ENCODE results near the gene GPR84. TPM values are rescaled to one million over a fixed set of nuclear protein-coding genes. Genes with fewer than 3 reads are reported as not detected.

The GPR84 gene
- not detected in 2 replicates for total RNA-seq (2016; rRNA removed; fragmentation: Illumina TruSeq; extraction: Trizol)
- total RNA-seq (2016; cell fraction: cytosol; rRNA removed; fragmentation: Illumina TruSeq; extraction: Trizol; ENCODE audit: low read depth): not detected in 2 replicates
- total RNA-seq (2016; cell fraction: insoluble cytoplasmic fraction; rRNA removed; fragmentation: Illumina TruSeq; extraction: Trizol): not detected in 2 replicates
- total RNA-seq (2016; cell fraction: membrane; rRNA removed; fragmentation: Illumina TruSeq; extraction: Trizol): not detected in 2 replicates
- total RNA-seq (2016; cell fraction: nucleus; rRNA removed; fragmentation: Illumina TruSeq; extraction: Trizol): not detected in 2 replicates
- polyA plus RNA-seq (2011; rRNA removed): not detected in 2 replicates
- not detected in 2 replicates for polyA plus RNA-seq (2011; cell fraction: cytosol; rRNA removed)
- not detected in 2 replicates for polyA plus RNA-seq (2011; cell fraction: nucleus; rRNA removed)
- polyA plus RNA-seq (2012): not detected in 2 replicates
- not detected in 2 replicates for polyA plus RNA-seq (2016; cell fraction: cytosol; fragmentation: Illumina TruSeq; extraction: Trizol; ENCODE audit: low read depth)
- not detected in 2 replicates for polyA plus RNA-seq (2016; cell fraction: insoluble cytoplasmic fraction; fragmentation: Illumina TruSeq; extraction: Trizol; ENCODE audit: low read depth)
- not detected in 2 replicates for polyA plus RNA-seq (2016; cell fraction: membrane; fragmentation: Illumina TruSeq; extraction: Trizol; ENCODE audit: low read depth)
- polyA plus RNA-seq (2016; cell fraction: nucleus; fragmentation: Illumina TruSeq; extraction: Trizol; ENCODE audit: insufficient read depth, low read depth): not detected in 2 replicates
- not detected in 2 replicates for polyA minus RNA-seq (2011; rRNA and poly(A)+ RNA removed; ENCODE audit: low replicate concordance)
- not detected in 2 replicates for polyA minus RNA-seq (2011; cell fraction: cytosol; rRNA and poly(A)+ RNA removed)
- polyA minus RNA-seq (2011; cell fraction: nucleus; rRNA and poly(A)+ RNA removed): not detected in 2 replicates
- not detected for Bru-seq, nascent RNA
- BruChase-seq, experiment 1, labeled RNA remaining after a 6-hour chase: not detected
- not detected for BruChase-seq, experiment 2, labeled RNA remaining after a 2-hour chase
- long read RNA-seq, experiment 1: 0 reads
- long read RNA-seq, experiment 2: 0 reads

GRCh38 chr12:54364413-54364812 lies at the start of gene GPR84:
TSS of gene GPR84 (minus strand) at chr12:54364486. CDS start at chr12:54363851, 635 bp downstream.
- CTCF ChIA-PET (ENCODE audit: low intra/inter-chr PET ratio, low total read pairs): no interaction called here
- POLR2A ChIA-PET: no interaction called here
- FAIRE-seq: no peak
- H3K4me1 ChIP-seq (ENCODE audit: insufficient read depth, low read length): peaks cover 30% of the 10 kb centered on the region
- no peaks in the 10 kb centered on the region for H3K36me3 ChIP-seq (replicated peaks in 1 of 2; ENCODE audit: control insufficient read depth in 1 of 2, insufficient read depth in 2 of 2, low read length in 2 of 2)
- H2AFZ ChIP-seq (ENCODE audit: low read length): no peak within 1 kb of the TSS
- no peak within 1 kb of the TSS for H3K4me2 ChIP-seq (ENCODE audit: low read depth, low read length)
- no peaks in the 10 kb centered on the region for H3K79me2 ChIP-seq (ENCODE audit: insufficient read depth, low read length)
- H3K9me3 ChIP-seq (ENCODE audit: low read length): no peaks in the 10 kb centered on the region
- no peak within 1 kb of the TSS for H3K9ac ChIP-seq (ENCODE audit: insufficient read depth, low read depth, low read length)
- no peaks in the 10 kb centered on the region for H4K20me1 ChIP-seq (ENCODE audit: insufficient read depth, low read length)
- TF ChIP-seq ZNF350 (CRISPR knock-in tag; IDR thresholded peaks at IDR 0.05; ENCODE audit: borderline replicate concordance, low read depth) (no peak), PITX1 (CRISPR knock-in tag; IDR thresholded peaks at IDR 0.05) (no peak), FOSL2 (CRISPR knock-in tag; IDR thresholded peaks at IDR 0.05) (no peak), PLRG1 (conservative IDR thresholded peaks at IDR 0.05) (no peak)
- TF ChIP-seq, protein P1, sequence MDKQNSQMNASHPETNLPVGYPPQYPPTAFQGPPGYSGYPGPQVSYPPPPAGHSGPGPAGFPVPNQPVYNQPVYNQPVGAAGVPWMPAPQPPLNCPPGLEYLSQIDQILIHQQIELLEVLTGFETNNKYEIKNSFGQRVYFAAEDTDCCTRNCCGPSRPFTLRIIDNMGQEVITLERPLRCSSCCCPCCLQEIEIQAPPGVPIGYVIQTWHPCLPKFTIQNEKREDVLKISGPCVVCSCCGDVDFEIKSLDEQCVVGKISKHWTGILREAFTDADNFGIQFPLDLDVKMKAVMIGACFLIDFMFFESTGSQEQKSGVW (CRISPR knock-in tag; IDR thresholded peaks at IDR 0.05; ENCODE audit: borderline replicate concordance): no peak
- 3% methylated on average over 4 of the region's 4 CpGs for WGBS (ENCODE audit: low lambda C conversion rate)
- no peak for ATAC-seq
- no peak within 1 kb of the TSS for H3K4me3 ChIP-seq (replicated peaks in 1 of 3; ENCODE audit: insufficient read depth in 1 of 3, low read depth in 2 of 3, low read length in 3 of 3)
- intact Hi-C loops (cut with micrococcal nuclease; ENCODE audit: unreplicated experiment): loop anchor here (10.0 kb wide), 1 partner anchor 360 kb away; the partner anchor contains the start of genes HOXC8 and HOXC9
- no peak for DNase-seq (ENCODE audit: low spot score)
- in situ Hi-C loops (cut with HindIII; ENCODE audit: extremely low pct_ligation_motif_present, low pct_unique_long_range_greater_than_20kb): loop anchor here (5.0 to 10.0 kb wide), 3 partner anchors 67 to 350 kb away; no protein-coding TSS in a partner anchor
- BruUV-seq (replicated peaks): no TSS peak
- H3K27ac ChIP-seq (ENCODE audit: extremely low read length, insufficient read depth, low read length): no peak within 1 kb of the TSS
- peaks cover 1 to 12% of the 10 kb centered on the region in 2 experiments; a peak in 2 of 5 replicates for H3K27me3 ChIP-seq (ENCODE audit: control insufficient read depth in 1 of 2, insufficient read depth in 2 of 2, low read length in 2 of 2)
